CD4-positive, CD25-positive, alpha-beta regulatory T cell (primary cell): ENCODE data around the gene ACAA1. TPM values are rescaled to one million over a fixed set of nuclear protein-coding genes. Genes with fewer than 3 reads are reported as not detected.
A peak's percentile ranks its signal among the peaks of the same experiment; 100 is the strongest.

ENCODE experiments used
- ATAC-seq, 2 donors: fragments of 150-1000 bp; cut with Tn5 transposase; one replicate each; pipeline ENCODE4 v1.10.0; 2021; ENCODE audit warnings: low read depth in 2 of 2, moderate number of reproducible peaks in 2 of 2, moderate library complexity in 1 of 2
- DNase-seq, 3 donors: peaks; one replicate each; pipeline versions ENCODE4 v3.0.0 to v3.0.0-alpha.2; 2012 to 2022; ENCODE audit warnings: mixed read lengths in 1 of 3
- H3K27ac ChIP-seq: one replicate; pipeline ENCODE4 v1.7.0; 2013; ENCODE audit warnings: mild to moderate bottlenecking, low read length; ENCODE audit not compliant: insufficient read depth, poor library complexity, severe bottlenecking
- H3K27me3 ChIP-seq: one replicate; pipeline ENCODE4 v1.7.0; 2013; ENCODE audit warnings: low read length; ENCODE audit not compliant: control insufficient read depth, insufficient read depth
- H3K36me3 ChIP-seq: one replicate; pipeline ENCODE4 v1.7.0; 2013; ENCODE audit warnings: mild to moderate bottlenecking, low read length, moderate library complexity; ENCODE audit not compliant: control insufficient read depth, insufficient read depth
- H3K4me1 ChIP-seq: 2 replicates; pipeline ENCODE4 v1.7.0; 2013; ENCODE audit warnings: mild to moderate bottlenecking, low read length; ENCODE audit not compliant: insufficient read depth, control insufficient read depth, poor library complexity, severe bottlenecking
- H3K4me3 ChIP-seq: one replicate; pipeline ENCODE4 v1.7.0; 2013; ENCODE audit warnings: low read depth, mild to moderate bottlenecking, low read length, moderate library complexity
- H3K9me3 ChIP-seq, 2 experiments: 1 replicate in 1 of 2; 2 replicates in 1 of 2; pipeline ENCODE4 v1.7.0; 2013; ENCODE audit warnings: low read length in 2 of 2, mild to moderate bottlenecking in 1 of 2, moderate library complexity in 1 of 2; ENCODE audit not compliant: control insufficient read depth in 2 of 2
- H3K27ac Mint-ChIP-seq, 3 donors: one replicate each; pipeline ENCODE4 v1.8.0; 2020 to 2022; ENCODE audit warnings: mild to moderate bottlenecking in 3 of 3, mixed read lengths in 3 of 3, moderate library complexity in 2 of 3
- H3K27me3 Mint-ChIP-seq: one replicate; pipeline ENCODE4 v1.8.0; 2022; ENCODE audit warnings: mild to moderate bottlenecking, mixed read lengths
- H3K36me3 Mint-ChIP-seq: one replicate; pipeline ENCODE4 v1.8.0; 2020; ENCODE audit warnings: mixed read lengths
- H3K4me1 Mint-ChIP-seq, 4 donors: one replicate each; pipeline ENCODE4 v1.8.0; 2020 to 2022; ENCODE audit warnings: mixed read lengths in 4 of 4, mild to moderate bottlenecking in 1 of 4
- H3K4me3 Mint-ChIP-seq, 4 donors: one replicate each; pipeline ENCODE4 v1.8.0; 2020 to 2022; ENCODE audit warnings: mild to moderate bottlenecking in 4 of 4, mixed read lengths in 4 of 4, moderate library complexity in 3 of 4
- H3K9me3 Mint-ChIP-seq, 7 donors: one replicate each; pipeline ENCODE4 v1.8.0; 2020 to 2022; ENCODE audit warnings: mixed read lengths in 7 of 7, mild to moderate bottlenecking in 3 of 7, moderate library complexity in 2 of 7
- polyA plus RNA-seq, 4 donors: library from polyadenylated mRNA; unstranded; fragments of 300-500 nt; fragmentation: Illumina TruSeq; gene quantifications; one replicate each; pipeline ENCODE4 v1.2.3, GENCODE V29; 2021
- total RNA-seq: library from RNA; stranded (reverse); gene quantifications from one replicate; pipeline ENCODE4 v1.2.3, GENCODE V29; 2022

Gene ACAA1
- total and polyA plus RNA-seq, 5 donors from 2014 or later = 55.6 to 80.7 (median 78.1) TPM

DNA sequence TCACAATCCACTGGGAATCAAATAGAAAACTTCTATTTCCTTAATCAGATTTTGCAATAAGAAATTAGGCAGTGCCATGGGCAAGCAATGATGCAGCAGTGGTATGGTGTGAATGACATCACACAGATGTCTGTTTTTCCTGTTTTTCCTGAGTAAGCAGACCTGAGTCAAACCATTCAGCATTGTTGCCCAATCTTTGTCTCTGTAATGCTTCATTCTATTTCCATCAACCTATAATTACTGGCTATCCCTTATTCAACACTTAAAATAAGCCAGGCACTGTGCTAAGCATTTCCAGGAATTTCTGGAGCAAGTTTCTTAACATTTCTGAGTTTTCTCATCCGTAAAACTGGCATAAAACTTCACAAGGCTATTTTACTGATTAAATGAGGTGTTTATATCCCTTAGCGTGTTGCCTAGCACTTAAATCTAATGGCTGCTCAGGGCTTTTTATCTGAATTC, 17.1 kb upstream of the ACAA1 start:
- H3K36me3 ChIP-seq = no peaks in the 10 kb centered on the region
- no peak overlapping the region for H3K4me3 Mint-ChIP-seq
- H3K27me3 ChIP-seq = no peaks in the 10 kb centered on the region
- DNase-seq = no peak
- no peak overlapping the region for H3K4me3 ChIP-seq
- H3K27ac Mint-ChIP-seq = no peak overlapping the region
- no peaks in the 10 kb centered on the region for H3K36me3 Mint-ChIP-seq
- H3K9me3 ChIP-seq = no peaks in the 10 kb centered on the region
- H3K9me3 Mint-ChIP-seq = peaks cover 0 to 4% (median 0%) of the 10 kb centered on the region in 7 donors
- peaks cover 12% of the 10 kb centered on the region for H3K4me1 ChIP-seq
- H3K27ac ChIP-seq = no peak overlapping the region
- no peak for ATAC-seq
- H3K4me1 Mint-ChIP-seq = peaks cover 9 to 31% (median 16%) of the 10 kb centered on the region in 4 donors
- no peaks in the 10 kb centered on the region for H3K27me3 Mint-ChIP-seq

DNA sequence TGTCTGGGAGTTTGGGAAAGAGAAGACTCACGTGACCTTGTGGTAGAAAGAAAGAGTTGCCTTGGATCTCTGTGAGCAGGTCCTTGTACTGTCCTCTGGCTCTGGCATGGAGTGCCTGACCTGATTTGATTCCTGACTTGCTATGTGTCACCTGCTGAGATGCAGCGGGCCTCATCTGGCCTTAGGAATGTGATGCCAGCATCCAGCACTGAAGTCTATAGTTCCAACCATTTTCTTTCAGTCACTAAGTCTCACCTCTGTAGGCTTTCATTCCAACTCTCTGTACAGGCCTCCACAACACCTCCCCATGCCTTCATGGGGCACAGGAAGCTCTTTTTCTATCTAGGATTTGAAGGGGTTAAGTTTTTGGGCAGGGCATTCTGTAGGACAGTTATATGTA, 16.3 kb upstream of the ACAA1 start:
- Histone ChIP-seq H3K9me3 (no peaks in the 10 kb centered on the region), H3K27me3 (no peaks in the 10 kb centered on the region), H3K36me3 (no peaks in the 10 kb centered on the region), H3K4me1 (peaks cover 12% of the 10 kb centered on the region), H3K4me3 (no peak overlapping the region), H3K27ac (no peak overlapping the region)
- no peaks in the 10 kb centered on the region for H3K36me3 Mint-ChIP-seq
- H3K27me3 Mint-ChIP-seq = no peaks in the 10 kb centered on the region
- H3K27ac Mint-ChIP-seq = peak overlapping the region in 1 of 3 donors; percentile 76
- H3K4me3 Mint-ChIP-seq = no peak overlapping the region
- peaks cover 9 to 32% (median 16%) of the 10 kb centered on the region in 4 donors for H3K4me1 Mint-ChIP-seq
- no peak for DNase-seq
- no peak for ATAC-seq
- H3K9me3 Mint-ChIP-seq = peaks cover 0 to 4% (median 0%) of the 10 kb centered on the region in 7 donors

DNA sequence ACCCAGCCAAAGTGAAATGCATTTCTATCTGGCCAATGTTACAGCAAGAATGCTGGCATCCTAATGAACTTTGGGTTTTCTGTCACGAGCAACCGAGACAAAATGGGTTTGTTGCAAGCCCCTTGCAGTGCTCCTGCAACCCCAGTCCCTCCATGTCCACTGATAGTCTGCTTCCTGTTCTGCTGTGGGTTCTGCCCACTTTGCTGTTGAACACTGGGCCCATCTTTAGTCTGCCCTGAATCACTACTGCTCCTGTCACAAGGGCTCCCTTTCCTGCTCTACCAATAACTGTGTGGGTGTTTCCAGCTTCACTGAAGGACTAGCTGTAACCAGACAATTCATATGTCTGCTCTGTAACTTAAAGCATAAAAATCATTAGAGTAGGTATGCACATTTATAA, 15.7 kb upstream of the ACAA1 start:
- ATAC-seq = no peak
- Histone ChIP-seq H3K4me1 (peaks cover 12% of the 10 kb centered on the region), H3K4me3 (no peak overlapping the region), H3K27me3 (no peaks in the 10 kb centered on the region), H3K27ac (no peak overlapping the region), H3K36me3 (no peaks in the 10 kb centered on the region), H3K9me3 (peaks cover 0 to under 1% of the 10 kb centered on the region in 2 experiments)
- no peak for DNase-seq
- Mint-ChIP-seq H3K27me3 (no peaks in the 10 kb centered on the region), H3K27ac (peak overlapping the region; percentile 34 to 76 (median 53)), H3K9me3 (peaks cover 0 to 4% (median 0%) of the 10 kb centered on the region in 7 donors), H3K4me3 (no peak overlapping the region), H3K4me1 (peaks cover 12 to 36% (median 19%) of the 10 kb centered on the region in 4 donors), H3K36me3 (no peaks in the 10 kb centered on the region)

DNA sequence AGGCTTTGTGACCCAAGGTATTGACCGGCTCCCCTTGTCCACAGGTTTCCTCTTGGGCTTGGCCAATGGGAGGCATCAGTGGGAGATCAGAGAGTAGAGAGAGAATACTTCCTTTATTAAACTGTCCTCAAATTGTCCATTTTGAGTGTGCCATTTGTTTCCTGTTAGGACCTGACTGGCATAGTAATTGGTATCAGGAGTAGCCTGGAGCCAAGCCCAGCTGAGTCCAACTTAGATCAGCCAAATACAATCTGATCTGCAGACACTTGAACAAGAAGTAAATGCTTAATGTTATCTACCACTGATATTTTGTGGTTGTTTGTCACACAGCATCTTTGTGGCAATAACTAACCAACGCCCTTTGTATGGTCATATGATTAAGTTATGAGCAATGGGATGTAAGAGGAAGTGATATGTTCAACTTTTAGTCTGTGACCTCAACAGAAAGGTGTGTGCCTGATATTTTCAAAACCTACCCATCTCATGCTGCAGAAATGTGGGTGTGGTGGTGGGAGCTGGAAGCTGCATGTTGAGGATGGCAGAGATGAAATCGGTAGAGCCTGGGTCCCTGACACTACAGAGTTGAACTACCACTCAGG, 14.8 kb upstream of the ACAA1 start:
- peak overlapping the region; percentile 75 to 89 (median 86) for H3K27ac Mint-ChIP-seq
- Histone ChIP-seq H3K36me3 (no peaks in the 10 kb centered on the region), H3K4me3 (peak overlapping the region; percentile 13), H3K27ac (peak overlapping the region; percentile 43), H3K9me3 (peaks cover 5% of the 10 kb centered on the region in 2 experiments), H3K4me1 (peaks cover 12% of the 10 kb centered on the region), H3K27me3 (no peaks in the 10 kb centered on the region)
- H3K36me3 Mint-ChIP-seq = no peaks in the 10 kb centered on the region
- H3K9me3 Mint-ChIP-seq = peaks cover 0 to 5% (median 2%) of the 10 kb centered on the region in 7 donors
- peak in 2 of 3 donors; percentile 66 to 71 for DNase-seq
- peaks cover 12 to 36% (median 20%) of the 10 kb centered on the region in 4 donors for H3K4me1 Mint-ChIP-seq
- peak; percentile 78 to 82 for ATAC-seq
- H3K27me3 Mint-ChIP-seq = no peaks in the 10 kb centered on the region
- H3K4me3 Mint-ChIP-seq = peak overlapping the region in 3 of 4 donors; percentile 24 to 80 (median 59)

DNA sequence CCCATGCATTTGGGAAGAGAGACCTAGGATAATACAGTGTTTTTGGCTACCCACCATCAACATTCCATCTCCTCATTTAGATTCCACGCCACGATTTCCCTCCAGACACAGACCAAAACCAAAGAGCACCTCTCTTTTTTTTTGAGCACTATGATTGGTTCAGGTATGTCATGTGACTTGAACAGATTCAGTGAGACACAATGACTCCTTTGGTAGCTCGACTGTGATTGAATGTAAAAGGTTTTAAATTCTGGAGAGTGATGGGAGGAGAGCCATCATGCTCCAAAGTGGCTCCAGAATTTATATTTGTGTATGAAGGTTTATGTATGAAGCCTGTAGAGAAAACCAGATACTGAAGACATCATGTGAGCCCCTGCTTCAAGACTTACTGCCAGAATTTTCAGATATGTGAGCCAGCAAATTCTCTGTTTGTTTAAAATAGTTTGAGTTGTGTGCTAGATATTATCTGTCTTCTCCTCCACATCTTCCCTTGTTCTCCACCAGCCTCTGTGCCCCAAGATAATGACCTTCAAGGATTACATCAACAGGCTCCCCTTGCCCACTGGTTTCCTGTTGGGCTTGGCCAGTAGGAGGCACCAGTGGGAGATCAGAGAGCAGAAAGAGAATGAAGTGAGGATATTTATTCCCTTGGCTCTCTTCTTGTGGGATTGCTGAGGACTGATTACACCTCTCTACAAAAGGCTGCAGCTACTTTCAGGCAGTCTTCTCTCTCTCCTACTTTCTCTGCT, 14.0 kb upstream of the ACAA1 start:
- no peak overlapping the region for H3K4me3 ChIP-seq
- H3K4me3 Mint-ChIP-seq = peak overlapping the region in 1 of 4 donors; percentile 7
- peak overlapping the region; percentile 43 for H3K27ac ChIP-seq

DNA sequence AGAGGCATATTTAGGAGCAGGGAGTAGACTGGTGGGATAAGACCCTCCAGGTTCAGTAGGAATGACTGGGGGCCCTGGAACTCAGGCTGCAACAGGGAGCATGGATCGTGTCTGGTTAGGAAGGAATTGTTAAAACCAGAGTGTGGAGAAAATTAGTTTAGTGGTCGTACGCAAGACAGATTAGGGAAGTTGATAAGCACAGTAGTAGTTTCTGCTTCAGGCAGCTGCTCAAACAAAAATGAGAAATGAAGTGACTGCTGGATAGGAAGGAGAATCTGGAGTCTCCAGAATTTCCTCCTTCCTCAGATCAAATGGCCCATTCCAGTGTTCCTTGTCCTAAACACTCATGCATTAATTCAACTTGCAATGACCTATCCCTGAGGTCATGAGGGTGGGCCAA, 12.8 kb upstream of the ACAA1 start:
- H3K9me3 ChIP-seq = peaks cover 16% of the 10 kb centered on the region in 2 experiments
- peaks cover 12 to 36% (median 22%) of the 10 kb centered on the region in 4 donors for H3K4me1 Mint-ChIP-seq
- no peaks in the 10 kb centered on the region for H3K36me3 ChIP-seq
- no peaks in the 10 kb centered on the region for H3K27me3 Mint-ChIP-seq
- H3K4me1 ChIP-seq = peaks cover 12% of the 10 kb centered on the region
- H3K4me3 Mint-ChIP-seq = peak overlapping the region in 1 of 4 donors; percentile 2
- DNase-seq = no peak
- peak overlapping the region; percentile 3 to 93 (median 16) for H3K27ac Mint-ChIP-seq
- H3K27me3 ChIP-seq = no peaks in the 10 kb centered on the region
- peaks cover 0 to 17% (median 6%) of the 10 kb centered on the region in 7 donors for H3K9me3 Mint-ChIP-seq
- no peak for ATAC-seq
- H3K27ac ChIP-seq = no peak overlapping the region
- no peak overlapping the region for H3K4me3 ChIP-seq
- H3K36me3 Mint-ChIP-seq = no peaks in the 10 kb centered on the region

More for the DNA sequence above, 14.0 kb upstream of the ACAA1 start:
- H3K4me1 Mint-ChIP-seq = peaks cover 12 to 36% (median 20%) of the 10 kb centered on the region in 4 donors
- peaks cover 0 to 12% (median 6%) of the 10 kb centered on the region in 7 donors for H3K9me3 Mint-ChIP-seq
- H3K27ac Mint-ChIP-seq = peak overlapping the region; percentile 75 to 89 (median 86)
- no peaks in the 10 kb centered on the region for H3K27me3 ChIP-seq
- ATAC-seq (no peak), DNase-seq (no peak)
- H3K36me3 ChIP-seq = no peaks in the 10 kb centered on the region
- H3K36me3 Mint-ChIP-seq = no peaks in the 10 kb centered on the region
- peaks cover 12% of the 10 kb centered on the region for H3K4me1 ChIP-seq
- H3K27me3 Mint-ChIP-seq = no peaks in the 10 kb centered on the region
- peaks cover 13% of the 10 kb centered on the region in 2 experiments for H3K9me3 ChIP-seq

DNA sequence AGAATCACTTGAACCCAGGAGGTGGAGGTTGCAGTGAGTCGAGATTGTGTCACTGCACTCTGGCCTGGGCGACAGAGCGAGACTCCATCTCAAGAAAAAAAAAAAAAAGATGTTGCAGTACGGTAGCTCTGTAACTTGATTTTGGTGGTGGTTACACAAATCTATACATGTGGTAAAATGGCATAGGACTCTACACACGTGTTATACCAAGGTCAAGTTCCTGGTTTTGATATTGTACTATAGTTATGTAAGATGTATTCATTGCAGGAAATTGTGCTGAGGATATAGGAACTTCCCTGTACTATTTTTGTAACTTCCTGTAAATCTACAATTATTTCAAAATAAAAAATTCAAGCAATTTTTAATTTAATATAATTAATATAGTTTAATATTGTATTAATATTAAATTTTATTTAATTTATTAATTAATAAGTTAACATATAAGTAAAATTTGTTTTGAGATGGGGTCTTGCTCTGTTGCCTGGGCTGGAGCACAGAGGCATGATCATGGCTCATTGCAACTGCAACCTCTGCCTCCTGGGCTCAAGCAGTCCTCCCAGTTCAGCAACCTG, 11.5 kb upstream of the ACAA1 start:
- Mint-ChIP-seq H3K27me3 (peaks cover 4% of the 10 kb centered on the region), H3K27ac (no peak overlapping the region), H3K36me3 (no peaks in the 10 kb centered on the region), H3K4me1 (peaks cover 13 to 36% (median 25%) of the 10 kb centered on the region in 4 donors), H3K9me3 (peaks cover 0 to 17% (median 6%) of the 10 kb centered on the region in 7 donors), H3K4me3 (no peak overlapping the region)
- no peak overlapping the region for H3K4me3 ChIP-seq
- no peak overlapping the region for H3K27ac ChIP-seq
- peaks cover 16% of the 10 kb centered on the region in 2 experiments for H3K9me3 ChIP-seq
- DNase-seq = no peak
- H3K36me3 ChIP-seq = no peaks in the 10 kb centered on the region
- no peak for ATAC-seq
- H3K27me3 ChIP-seq = no peaks in the 10 kb centered on the region
- H3K4me1 ChIP-seq = peaks cover 12% of the 10 kb centered on the region
